Measurements from ENCODE around the gene ZNF740. TPM values are rescaled to one million over a fixed set of nuclear protein-coding genes. Genes with fewer than 3 reads are reported as not detected.
A peak's percentile ranks its signal among the peaks of the same experiment; 100 is the strongest.
"Not testable (repeated sequence)": the region's sequence is repeated elsewhere in the genome, so short reads cannot be mapped to it uniquely, and the experiment has no call there.

ZNF740 gene
- polyA plus RNA-seq, 1 of the 3 experiments (the other 2 are of a cell fraction): 14.6 TPM

GRCh38 chr12:53176750-53177149 lies 3.8 kb upstream of the ZNF740 start (continued):
- no peak for TF ChIP-seq PBX3 (IDR thresholded peaks at IDR 0.05)
- no peak for TF ChIP-seq SIN3A (IDR thresholded peaks at IDR 0.05; ENCODE audit: borderline replicate concordance, low read depth, low read length)
- TF ChIP-seq JUND (IDR thresholded peaks at IDR 0.05): no peak
- no peak for TF ChIP-seq TAF1 (IDR thresholded peaks at IDR 0.05; ENCODE audit: borderline replicate concordance, low read depth, low read length)

- H3K4me1 ChIP-seq (ENCODE audit: control insufficient read depth in 1 of 2, insufficient read depth in 2 of 2, low read depth in 1 of 2, low read length in 1 of 2): peaks cover 18 to 24% of the 10 kb centered on the region in 2 experiments; a peak in 3 of 4 replicates
- not testable (repeated sequence) for DNase-seq; H4K20me1 ChIP-seq (ENCODE audit: insufficient read depth); H3K27ac ChIP-seq (ENCODE audit: low read depth in 2 of 2, low read length in 1 of 2); H3K27me3 ChIP-seq (ENCODE audit: insufficient read depth); H3K9ac ChIP-seq; H2AFZ ChIP-seq (ENCODE audit: low read depth); H3K4me3 ChIP-seq (ENCODE audit: low read depth in 2 of 2, low read length in 1 of 2); H3K9me2 ChIP-seq; H3K4me2 ChIP-seq; H3K9me3 ChIP-seq
- ChIA-PET CTCF (interaction anchor here (1.1 to 23.1 kb wide), 4 partner anchors 11 to 111 kb away, joined by 4 to 272 read pairs (median 6); no protein-coding TSS in a partner anchor), POLR2A (interaction anchor here (1.2 kb wide), 1 partner anchor 10 kb away, joined by 3 read pairs; no protein-coding TSS in a partner anchor)
- peaks cover 8 to 10% of the 10 kb centered on the region in 2 experiments for H3K36me3 ChIP-seq (replicated peaks in 1 of 2; ENCODE audit: control insufficient read depth in 1 of 2, insufficient read depth in 2 of 2, low read length in 1 of 2)
- peaks cover 32% of the 10 kb centered on the region for H3F3A ChIP-seq (replicated peaks; ENCODE audit: insufficient read depth)
- peaks cover 14% of the 10 kb centered on the region for H3K79me2 ChIP-seq (ENCODE audit: insufficient read depth)
- 93% methylated on average over 6 of the region's 6 CpGs for WGBS (ENCODE audit: low lambda C conversion rate)
These were observed 3.1 kb upstream of the ZNF740 start for GRCh38 chr12:53177447-53177846.

- H4K20me1 ChIP-seq (ENCODE audit: insufficient read depth); H3K27me3 ChIP-seq (ENCODE audit: insufficient read depth); H3K4me2 ChIP-seq; H3K27ac ChIP-seq (ENCODE audit: low read depth in 2 of 2, low read length in 1 of 2); H2AFZ ChIP-seq (ENCODE audit: low read depth); H3K9me2 ChIP-seq; H3K9ac ChIP-seq; H3K9me3 ChIP-seq; POLR2A ChIA-PET; DNase-seq; H3K4me3 ChIP-seq (ENCODE audit: low read depth in 2 of 2, low read length in 1 of 2): not testable (repeated sequence)
- CTCF ChIA-PET: interaction anchor here (6.3 to 23.1 kb wide), 2 partner anchors 18 kb away, joined by 39 to 272 read pairs; no protein-coding TSS in a partner anchor
- H3K4me1 ChIP-seq (ENCODE audit: control insufficient read depth in 1 of 2, insufficient read depth in 2 of 2, low read depth in 1 of 2, low read length in 1 of 2): peaks cover 23 to 25% of the 10 kb centered on the region in 2 experiments; a peak in 3 of 4 replicates
- 96% methylated on average over 14 of the region's 14 CpGs for WGBS (ENCODE audit: low lambda C conversion rate)
- H3K79me2 ChIP-seq (ENCODE audit: insufficient read depth): peaks cover 28% of the 10 kb centered on the region
- peaks cover 18 to 20% of the 10 kb centered on the region in 2 experiments for H3K36me3 ChIP-seq (replicated peaks in 1 of 2; ENCODE audit: control insufficient read depth in 1 of 2, insufficient read depth in 2 of 2, low read length in 1 of 2)
- peaks cover 32% of the 10 kb centered on the region for H3F3A ChIP-seq (replicated peaks; ENCODE audit: insufficient read depth)
These were observed 1.7 kb upstream of the ZNF740 start for GRCh38 chr12:53178803-53179202.

GRCh38 chr12:53179687-53180219 lies 769 bp upstream of the ZNF740 start:
- Histone ChIP-seq H3K4me1 (ENCODE audit: control insufficient read depth in 1 of 2, insufficient read depth in 2 of 2, low read depth in 1 of 2, low read length in 1 of 2) (peaks cover 24 to 25% of the 10 kb centered on the region in 2 experiments; a peak in 3 of 4 replicates), H3K36me3 (replicated peaks in 1 of 2; ENCODE audit: control insufficient read depth in 1 of 2, insufficient read depth in 2 of 2, low read length in 1 of 2) (peaks cover 25 to 27% of the 10 kb centered on the region in 2 experiments), H3K9me3 (no peaks in the 10 kb centered on the region), H3K79me2 (ENCODE audit: insufficient read depth) (peaks cover 37% of the 10 kb centered on the region), H3K27me3 (ENCODE audit: insufficient read depth) (no peaks in the 10 kb centered on the region), H3K9me2 (no peaks in the 10 kb centered on the region), H3K4me2 (peak overlapping the region; percentile 97), H4K20me1 (ENCODE audit: insufficient read depth) (no peaks in the 10 kb centered on the region; the same call in 1 of the 2 replicates), H3K4me3 (ENCODE audit: low read depth in 2 of 2, low read length in 1 of 2) (peak overlapping the region; percentile 77 to 78), H3K27ac (ENCODE audit: low read depth in 2 of 2, low read length in 1 of 2) (peak overlapping the region; percentile 89 to 97), H2AFZ (ENCODE audit: low read depth) (peak overlapping the region; percentile 85), H3F3A (replicated peaks; ENCODE audit: insufficient read depth) (peaks cover 31% of the 10 kb centered on the region), H3K9ac (peak overlapping the region; percentile 83)
- 22% methylated on average over 12 of the region's 12 CpGs for WGBS (ENCODE audit: low lambda C conversion rate)
- ChIA-PET CTCF (interaction anchor here (1.1 to 23.1 kb wide), 8 partner anchors 11 to 165 kb away, joined by 3 to 272 read pairs (median 8); partner anchors contain the start of genes AAAS and ESPL1), POLR2A (interaction anchor here (0.7 to 2.1 kb wide), 8 partner anchors 12 to 116 kb away, joined by 3 to 12 read pairs (median 4); partner anchors contain the start of genes PFDN5 and SPRYD3)
- DNase-seq: peak; percentile 53
- no peak for TF ChIP-seq CTCF (IDR thresholded peaks at IDR 0.05)
- no peak for TF ChIP-seq YY1 (IDR thresholded peaks at IDR 0.05; ENCODE audit: low read depth)
- no peak for TF ChIP-seq ELF1 (IDR thresholded peaks at IDR 0.05)
- no peak for TF ChIP-seq FOSL2 (IDR thresholded peaks at IDR 0.05; ENCODE audit: borderline replicate concordance, low read depth)
- no peak for TF ChIP-seq FOXM1 (IDR thresholded peaks at IDR 0.05; ENCODE audit: low read depth)
- no peak for TF ChIP-seq JUND (IDR thresholded peaks at IDR 0.05)
- TF ChIP-seq MXI1 (IDR thresholded peaks at IDR 0.05; ENCODE audit: low read depth, low read length): no peak
- no peak for TF ChIP-seq POLR2AphosphoS5 (IDR thresholded peaks at IDR 0.05; ENCODE audit: low read depth, low read length)
